C4-2B (cell line): ENCODE measurements around the gene ETNK2.

ENCODE experiments used
- H3K27ac ChIP-seq: fragments of 450-650 bp; 2 replicates; pipeline ENCODE4 v1.5.1; 2017
- CTCF ChIP-seq: fragments of 450-650 bp; conservative IDR thresholded peaks from 2 replicates; pipeline ENCODE4 v1.5.1; 2017; ENCODE audit warnings: mild to moderate bottlenecking
- ZFX ChIP-seq: fragments of 450-650 bp; IDR thresholded peaks from 2 replicates; pipeline ENCODE4 v1.6.1; 2017

The ETNK2 gene

GRCh38 chr1:204110894-204111633 is 40.8 kb downstream of the ETNK2 start:
- TF ChIP-seq ZFX: no peak
- no peak for TF ChIP-seq CTCF
- H3K27ac ChIP-seq: no peak overlapping the region

- H3K27ac ChIP-seq: no peak overlapping the region
These were observed 43.3 kb downstream of the ETNK2 start for GRCh38 chr1:204108312-204109141.

GRCh38 chr1:204107892-204108291 is 44.0 kb downstream of the ETNK2 start:
- no peak overlapping the region for H3K27ac ChIP-seq
- TF ChIP-seq ZFX: no peak
- TF ChIP-seq CTCF: no peak

More at GRCh38 chr1:204108312-204109141, 43.3 kb downstream of the ETNK2 start:
- TF ChIP-seq ZFX: no peak
- TF ChIP-seq CTCF: no peak

GRCh38 chr1:204106825-204107224 is 45.0 kb downstream of the ETNK2 start:
- H3K27ac ChIP-seq: no peak overlapping the region
- TF ChIP-seq CTCF (no peak), ZFX (no peak)

GRCh38 chr1:204105131-204105515 is 46.7 kb downstream of the ETNK2 start:
- H3K27ac ChIP-seq: no peak overlapping the region
- TF ChIP-seq ZFX: no peak
- no peak for TF ChIP-seq CTCF

GRCh38 chr1:204104331-204105130 is 47.3 kb downstream of the ETNK2 start:
- TF ChIP-seq CTCF (no peak), ZFX (no peak)
- peak overlapping the region; percentile 4 for H3K27ac ChIP-seq
